ENCODE results near the gene TRO. TPM values are rescaled to one million over a fixed set of nuclear protein-coding genes. Genes with fewer than 3 reads are reported as not detected.

TRO gene
- total and polyA plus RNA-seq, 4 experiments from 2014 or later = 0.66 to 2.2 (median 1.9) TPM; not detected in 1

DNA sequence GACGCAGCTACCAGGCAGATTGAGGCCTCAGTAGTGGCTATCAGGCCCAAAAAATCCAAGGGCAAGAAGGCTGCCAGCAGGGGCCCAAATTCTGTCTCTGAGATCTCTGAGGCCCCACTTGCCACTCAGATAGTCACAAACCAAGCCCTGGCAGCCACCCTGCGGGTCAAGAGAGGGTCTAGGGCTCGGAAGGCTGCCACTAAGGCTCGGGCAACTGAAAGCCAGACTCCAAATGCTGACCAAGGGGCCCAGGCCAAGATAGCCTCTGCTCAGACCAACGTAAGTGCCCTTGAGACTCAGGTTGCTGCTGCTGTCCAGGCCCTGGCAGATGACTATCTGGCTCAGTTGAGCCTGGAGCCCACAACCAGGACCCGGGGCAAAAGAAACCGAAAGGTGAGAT is 2.8 kb downstream of the TRO start:
- H3K4me3 ChIP-seq (ENCODE audit: low read length in 2 of 2) = no peak overlapping the region
- no peaks in the 10 kb centered on the region for H3K27me3 Mint-ChIP-seq
- no peaks in the 10 kb centered on the region for H3K36me3 Mint-ChIP-seq
- no peaks in the 10 kb centered on the region for H3K36me3 ChIP-seq (ENCODE audit: insufficient read depth, low read length)
- H3K9me3 Mint-ChIP-seq = no peaks in the 10 kb centered on the region
- no peaks in the 10 kb centered on the region for H3K9me3 ChIP-seq (ENCODE audit: control insufficient read depth in 1 of 2, low read length in 2 of 2)
- intact Hi-C loops (cut with micrococcal nuclease) = no loop called here
- no peaks in the 10 kb centered on the region for H3K27me3 ChIP-seq (ENCODE audit: insufficient read depth, low read length)
- H3K4me1 Mint-ChIP-seq = peaks cover 7 to 24% (median 15%) of the 10 kb centered on the region in 4 donors
- DNase-seq = no peak
- no peak overlapping the region for H3K4me3 Mint-ChIP-seq
- H3K4me1 ChIP-seq (ENCODE audit: insufficient read depth, low read length) = peaks cover 6% of the 10 kb centered on the region
- POLR2A ChIA-PET (ENCODE audit: partially characterized antibody) = no interaction called here
- no peak overlapping the region for H3K27ac Mint-ChIP-seq
- H3K27ac ChIP-seq (ENCODE audit: low read depth, low read length) = no peak overlapping the region
- CTCF ChIA-PET (ENCODE audit: partially characterized antibody) = no interaction called here

DNA sequence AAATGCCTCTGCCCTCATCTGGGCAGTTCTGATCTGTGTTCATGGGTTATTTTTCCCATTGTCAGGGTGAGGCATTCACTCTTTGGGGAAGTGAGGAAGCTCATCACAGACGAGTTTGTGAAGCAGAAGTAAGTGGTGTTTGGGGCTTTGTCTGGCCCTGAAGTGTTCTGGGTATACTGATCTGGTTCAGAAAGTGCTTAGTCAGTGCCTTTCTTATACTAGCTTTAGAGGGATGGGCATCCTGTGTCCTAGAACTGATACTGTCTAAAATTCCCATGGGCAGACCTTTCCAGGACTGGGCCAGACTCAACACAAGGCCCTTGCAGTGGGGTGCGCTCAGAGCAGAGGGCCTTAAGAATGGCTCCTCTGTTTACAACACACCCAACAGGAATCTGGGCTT is 6.4 kb downstream of the TRO start:
- DNase-seq = no peak
- intact Hi-C loops (cut with micrococcal nuclease) = no loop called here
- Histone ChIP-seq H3K4me3 (ENCODE audit: low read length in 2 of 2) (no peak overlapping the region), H3K36me3 (ENCODE audit: insufficient read depth, low read length) (no peaks in the 10 kb centered on the region), H3K27me3 (ENCODE audit: insufficient read depth, low read length) (no peaks in the 10 kb centered on the region), H3K27ac (ENCODE audit: low read depth, low read length) (no peak overlapping the region), H3K4me1 (ENCODE audit: insufficient read depth, low read length) (peaks cover 4% of the 10 kb centered on the region), H3K9me3 (ENCODE audit: control insufficient read depth in 1 of 2, low read length in 2 of 2) (no peaks in the 10 kb centered on the region)
- Mint-ChIP-seq H3K9me3 (no peaks in the 10 kb centered on the region), H3K27ac (no peak overlapping the region), H3K27me3 (no peaks in the 10 kb centered on the region), H3K4me3 (no peak overlapping the region), H3K4me1 (peaks cover 2 to 5% (median 3%) of the 10 kb centered on the region in 4 donors), H3K36me3 (no peaks in the 10 kb centered on the region)
- ChIA-PET CTCF (ENCODE audit: partially characterized antibody) (no interaction called here), POLR2A (ENCODE audit: partially characterized antibody) (interaction anchor here (1.0 kb wide), 1 partner anchor 193 kb away, joined by 3 read pairs; no protein-coding TSS in a partner anchor)

DNA sequence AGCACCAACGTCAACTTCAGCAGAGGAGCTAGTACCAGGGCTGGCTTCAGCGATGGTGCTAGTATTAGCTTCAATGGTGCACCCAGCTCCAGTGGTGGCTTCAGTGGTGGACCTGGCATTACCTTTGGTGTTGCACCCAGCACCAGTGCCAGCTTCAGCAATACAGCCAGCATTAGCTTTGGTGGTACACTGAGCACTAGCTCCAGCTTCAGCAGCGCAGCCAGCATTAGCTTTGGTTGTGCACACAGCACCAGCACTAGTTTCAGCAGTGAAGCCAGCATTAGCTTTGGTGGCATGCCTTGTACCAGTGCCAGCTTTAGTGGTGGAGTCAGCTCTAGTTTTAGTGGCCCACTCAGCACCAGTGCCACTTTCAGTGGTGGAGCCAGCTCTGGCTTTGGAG is 8.3 kb downstream of the TRO start:
- H3K27me3 ChIP-seq (ENCODE audit: insufficient read depth, low read length) = no peaks in the 10 kb centered on the region
- no peaks in the 10 kb centered on the region for H3K9me3 Mint-ChIP-seq
- intact Hi-C loops (cut with micrococcal nuclease) = no loop called here
- H3K36me3 Mint-ChIP-seq = no peaks in the 10 kb centered on the region
- H3K4me1 Mint-ChIP-seq = no peaks in the 10 kb centered on the region
- no peaks in the 10 kb centered on the region for H3K9me3 ChIP-seq (ENCODE audit: control insufficient read depth in 1 of 2, low read length in 2 of 2)
- CTCF ChIA-PET (ENCODE audit: partially characterized antibody) = no interaction called here
- H3K4me1 ChIP-seq (ENCODE audit: insufficient read depth, low read length) = no peaks in the 10 kb centered on the region
- POLR2A ChIA-PET (ENCODE audit: partially characterized antibody) = no interaction called here
- no peaks in the 10 kb centered on the region for H3K36me3 ChIP-seq (ENCODE audit: insufficient read depth, low read length)
- H3K27ac ChIP-seq (ENCODE audit: low read depth, low read length) = no peak overlapping the region
- no peaks in the 10 kb centered on the region for H3K27me3 Mint-ChIP-seq
- H3K4me3 Mint-ChIP-seq = no peak overlapping the region
- H3K4me3 ChIP-seq (ENCODE audit: low read length in 2 of 2) = no peak overlapping the region
- DNase-seq = no peak
- no peak overlapping the region for H3K27ac Mint-ChIP-seq

DNA sequence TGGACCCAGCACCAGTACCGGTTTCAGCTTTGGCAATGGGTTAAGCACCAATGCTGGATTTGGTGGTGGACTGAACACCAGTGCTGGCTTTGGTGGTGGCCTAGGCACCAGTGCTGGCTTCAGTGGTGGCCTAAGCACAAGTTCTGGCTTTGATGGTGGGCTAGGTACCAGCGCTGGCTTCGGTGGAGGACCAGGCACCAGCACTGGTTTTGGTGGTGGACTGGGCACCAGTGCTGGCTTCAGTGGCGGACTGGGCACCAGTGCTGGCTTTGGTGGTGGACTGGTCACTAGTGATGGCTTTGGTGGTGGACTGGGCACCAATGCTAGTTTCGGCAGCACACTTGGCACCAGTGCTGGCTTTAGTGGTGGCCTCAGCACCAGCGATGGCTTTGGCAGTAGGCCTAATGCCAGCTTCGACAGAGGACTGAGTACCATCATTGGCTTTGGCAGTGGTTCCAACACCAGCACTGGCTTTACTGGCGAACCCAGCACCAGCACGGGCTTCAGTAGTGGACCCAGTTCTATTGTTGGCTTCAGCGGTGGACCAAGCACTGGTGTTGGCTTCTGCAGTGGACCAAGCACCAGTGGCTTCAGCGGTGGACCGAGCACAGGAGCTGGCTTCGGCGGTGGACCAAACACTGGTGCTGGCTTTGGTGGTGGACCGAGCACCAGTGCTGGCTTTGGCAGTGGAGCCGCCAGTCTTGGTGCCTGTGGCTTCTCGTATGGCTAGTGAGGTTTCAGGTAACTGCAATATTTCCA is 9.8 kb downstream of the TRO start:
- Histone ChIP-seq H3K36me3 (ENCODE audit: insufficient read depth, low read length) (no peaks in the 10 kb centered on the region), H3K27me3 (ENCODE audit: insufficient read depth, low read length) (no peaks in the 10 kb centered on the region), H3K4me1 (ENCODE audit: insufficient read depth, low read length) (no peaks in the 10 kb centered on the region), H3K4me3 (ENCODE audit: low read length in 2 of 2) (no peak overlapping the region), H3K9me3 (ENCODE audit: control insufficient read depth in 1 of 2, low read length in 2 of 2) (no peaks in the 10 kb centered on the region), H3K27ac (ENCODE audit: low read depth, low read length) (no peak overlapping the region)
- no peak for DNase-seq
- H3K27ac Mint-ChIP-seq = no peak overlapping the region
- no peaks in the 10 kb centered on the region for H3K27me3 Mint-ChIP-seq
- CTCF ChIA-PET (ENCODE audit: partially characterized antibody) = no interaction called here
- POLR2A ChIA-PET (ENCODE audit: partially characterized antibody) = no interaction called here
- no peak overlapping the region for H3K4me3 Mint-ChIP-seq
- intact Hi-C loops (cut with micrococcal nuclease) = no loop called here
- H3K36me3 Mint-ChIP-seq = no peaks in the 10 kb centered on the region
- H3K4me1 Mint-ChIP-seq = no peaks in the 10 kb centered on the region
- peaks cover 0 to 2% (median 0%) of the 10 kb centered on the region in 8 donors for H3K9me3 Mint-ChIP-seq

DNA sequence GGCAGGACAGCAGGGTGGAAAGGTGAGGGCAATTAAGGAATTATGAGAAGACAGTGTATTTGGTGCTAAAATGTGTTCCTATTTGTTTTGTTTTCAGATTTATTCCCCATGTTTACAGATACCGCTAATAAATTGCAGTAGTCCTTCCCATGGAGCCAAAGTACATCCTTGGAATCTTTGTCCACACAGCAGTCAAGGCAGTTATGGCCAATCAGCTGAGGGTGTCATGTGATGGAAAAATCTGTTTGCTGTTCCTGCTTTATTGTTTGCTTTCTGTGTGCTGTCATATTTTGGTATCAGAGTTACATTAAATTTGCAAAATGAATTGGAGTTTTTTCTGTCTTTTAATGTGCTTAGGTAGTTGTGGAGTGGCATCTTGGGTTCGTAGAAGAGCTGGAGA is 10.5 kb downstream of the TRO start:
- no peaks in the 10 kb centered on the region for H3K4me1 Mint-ChIP-seq
- no peaks in the 10 kb centered on the region for H3K4me1 ChIP-seq (ENCODE audit: insufficient read depth, low read length)
- no peaks in the 10 kb centered on the region for H3K9me3 ChIP-seq (ENCODE audit: control insufficient read depth in 1 of 2, low read length in 2 of 2)
- no peak overlapping the region for H3K4me3 ChIP-seq (ENCODE audit: low read length in 2 of 2)
- ChIA-PET CTCF (ENCODE audit: partially characterized antibody) (no interaction called here), POLR2A (ENCODE audit: partially characterized antibody) (no interaction called here)
- H3K4me3 Mint-ChIP-seq = no peak overlapping the region
- no peak overlapping the region for H3K27ac ChIP-seq (ENCODE audit: low read depth, low read length)
- H3K36me3 Mint-ChIP-seq = no peaks in the 10 kb centered on the region
- no peak overlapping the region for H3K27ac Mint-ChIP-seq
- no peaks in the 10 kb centered on the region for H3K27me3 Mint-ChIP-seq
- H3K36me3 ChIP-seq (ENCODE audit: insufficient read depth, low read length) = no peaks in the 10 kb centered on the region
- H3K9me3 Mint-ChIP-seq = peaks cover 0 to 2% (median 0%) of the 10 kb centered on the region in 8 donors
- no peak for DNase-seq
- H3K27me3 ChIP-seq (ENCODE audit: insufficient read depth, low read length) = no peaks in the 10 kb centered on the region
- intact Hi-C loops (cut with micrococcal nuclease) = no loop called here

DNA sequence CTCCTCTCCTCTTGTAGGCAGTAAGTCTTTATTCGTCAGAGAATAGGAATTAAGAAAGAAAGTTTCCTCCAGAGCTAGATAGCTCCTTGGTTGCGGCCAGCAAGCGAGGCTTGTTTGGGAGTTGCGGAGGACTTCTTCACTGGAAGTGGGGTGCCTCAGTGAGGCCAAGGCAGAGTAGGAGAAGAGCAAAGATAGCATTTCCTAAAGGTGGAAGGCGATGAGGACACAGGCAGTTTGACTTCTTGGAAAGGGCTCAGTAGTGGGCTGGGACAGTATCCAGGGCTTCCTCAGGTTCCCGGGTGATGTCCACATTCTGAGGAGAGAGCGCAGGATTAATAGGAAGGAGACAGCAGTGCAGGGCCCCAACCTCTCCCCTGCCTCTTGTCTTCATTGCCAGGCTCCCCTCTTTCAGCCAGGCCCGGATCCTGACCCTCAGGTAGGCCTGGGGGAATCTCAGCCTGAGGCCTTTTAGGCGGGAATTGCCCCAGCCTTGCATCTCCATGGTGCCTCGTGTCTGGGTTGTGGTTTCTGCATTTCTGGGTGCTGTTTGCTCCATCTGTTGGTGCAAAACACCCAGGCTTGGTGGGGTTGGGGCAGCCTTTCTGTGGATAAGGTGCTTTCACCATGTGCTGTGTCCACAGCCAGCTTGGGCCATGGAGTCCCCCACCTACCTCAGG is 12.7 kb downstream of the TRO start:
- POLR2A ChIA-PET (ENCODE audit: partially characterized antibody) = no interaction called here

DNA sequence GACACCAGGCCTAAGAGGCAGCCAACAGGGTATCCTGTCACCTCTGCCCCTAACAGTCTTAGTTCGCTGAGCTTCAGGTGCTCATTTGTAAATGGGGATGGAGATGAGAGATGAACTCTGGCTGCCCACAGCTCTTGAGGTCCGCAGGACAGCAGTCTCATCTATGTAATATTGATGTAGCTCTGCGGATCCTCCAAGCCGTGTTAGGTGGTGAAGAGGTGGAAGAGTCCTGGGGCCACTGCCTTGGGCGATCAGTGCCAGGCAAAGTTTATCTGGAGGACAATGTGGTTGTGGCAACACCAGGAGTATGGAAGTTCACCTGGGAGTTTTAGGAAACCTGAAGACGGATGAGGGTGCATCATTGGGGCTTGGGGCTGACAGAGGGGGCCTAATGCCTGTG is 13.4 kb downstream of the TRO start:
- no peaks in the 10 kb centered on the region for H3K27me3 Mint-ChIP-seq
- no peak for DNase-seq
- no peak overlapping the region for H3K4me3 Mint-ChIP-seq
- Histone ChIP-seq H3K27ac (ENCODE audit: low read depth, low read length) (no peak overlapping the region), H3K36me3 (ENCODE audit: insufficient read depth, low read length) (no peaks in the 10 kb centered on the region), H3K9me3 (ENCODE audit: control insufficient read depth in 1 of 2, low read length in 2 of 2) (no peaks in the 10 kb centered on the region), H3K27me3 (ENCODE audit: insufficient read depth, low read length) (no peaks in the 10 kb centered on the region), H3K4me3 (ENCODE audit: low read length in 2 of 2) (no peak overlapping the region), H3K4me1 (ENCODE audit: insufficient read depth, low read length) (no peaks in the 10 kb centered on the region)
- CTCF ChIA-PET (ENCODE audit: partially characterized antibody) = no interaction called here
- no peaks in the 10 kb centered on the region for H3K4me1 Mint-ChIP-seq
- peak overlapping the region in 1 of 7 donors; percentile 22 for H3K27ac Mint-ChIP-seq
- intact Hi-C loops (cut with micrococcal nuclease) = no loop called here
- H3K9me3 Mint-ChIP-seq = peaks cover 0 to 2% (median 0%) of the 10 kb centered on the region in 8 donors
- no peaks in the 10 kb centered on the region for H3K36me3 Mint-ChIP-seq
- POLR2A ChIA-PET (ENCODE audit: partially characterized antibody) = no interaction called here

More for the DNA sequence above, 12.7 kb downstream of the TRO start:
- no peak overlapping the region for H3K27ac Mint-ChIP-seq
- no peak overlapping the region for H3K4me3 Mint-ChIP-seq
- DNase-seq = no peak
- CTCF ChIA-PET (ENCODE audit: partially characterized antibody) = no interaction called here
- H3K4me1 Mint-ChIP-seq = no peaks in the 10 kb centered on the region
- intact Hi-C loops (cut with micrococcal nuclease) = no loop called here
- no peaks in the 10 kb centered on the region for H3K27me3 Mint-ChIP-seq
- Histone ChIP-seq H3K36me3 (ENCODE audit: insufficient read depth, low read length) (no peaks in the 10 kb centered on the region), H3K4me1 (ENCODE audit: insufficient read depth, low read length) (no peaks in the 10 kb centered on the region), H3K4me3 (ENCODE audit: low read length in 2 of 2) (no peak overlapping the region), H3K9me3 (ENCODE audit: control insufficient read depth in 1 of 2, low read length in 2 of 2) (no peaks in the 10 kb centered on the region), H3K27me3 (ENCODE audit: insufficient read depth, low read length) (no peaks in the 10 kb centered on the region), H3K27ac (ENCODE audit: low read depth, low read length) (no peak overlapping the region)
- peaks cover 0 to 2% (median 0%) of the 10 kb centered on the region in 8 donors for H3K9me3 Mint-ChIP-seq
- H3K36me3 Mint-ChIP-seq = no peaks in the 10 kb centered on the region
